H7 (cell line): ENCODE results near the gene CALHM2. TPM values are rescaled to one million over a fixed set of nuclear protein-coding genes. Genes with fewer than 3 reads are reported as not detected.
"Not testable (repeated sequence)": the region's sequence is repeated elsewhere in the genome, so short reads cannot be mapped to it uniquely, and the experiment has no call there.

Experiments
- DNase-seq: peaks from one replicate; pipeline ENCODE4 v3.0.0; 2012
- H3K27me3 ChIP-seq: 2 replicates; pipeline ENCODE4 v1.6.0; 2011; ENCODE audit warnings: mild to moderate bottlenecking, low read length; ENCODE audit not compliant: control insufficient read depth, insufficient read depth
- H3K36me3 ChIP-seq: replicated peaks from 2 replicates; pipeline ENCODE4 v1.5.1; 2011; ENCODE audit warnings: low read length; ENCODE audit not compliant: control insufficient read depth, insufficient read depth
- H3K4me3 ChIP-seq: 2 replicates; pipeline ENCODE4 v1.5.1; 2011; ENCODE audit warnings: low read depth, mild to moderate bottlenecking, control low read depth, low read length, moderate library complexity; ENCODE audit not compliant: insufficient read depth
- total RNA-seq: library from RNA; depleted of rRNA; stranded (reverse); fragments of >200 nt; shearing (Covaris generic); gene quantifications from 2 replicates; pipeline ENCODE4 v1.2.3, GENCODE V29; 2014

The CALHM2 gene
- total RNA-seq, 1 experiment from 2014 or later, result 3.4 TPM

DNA sequence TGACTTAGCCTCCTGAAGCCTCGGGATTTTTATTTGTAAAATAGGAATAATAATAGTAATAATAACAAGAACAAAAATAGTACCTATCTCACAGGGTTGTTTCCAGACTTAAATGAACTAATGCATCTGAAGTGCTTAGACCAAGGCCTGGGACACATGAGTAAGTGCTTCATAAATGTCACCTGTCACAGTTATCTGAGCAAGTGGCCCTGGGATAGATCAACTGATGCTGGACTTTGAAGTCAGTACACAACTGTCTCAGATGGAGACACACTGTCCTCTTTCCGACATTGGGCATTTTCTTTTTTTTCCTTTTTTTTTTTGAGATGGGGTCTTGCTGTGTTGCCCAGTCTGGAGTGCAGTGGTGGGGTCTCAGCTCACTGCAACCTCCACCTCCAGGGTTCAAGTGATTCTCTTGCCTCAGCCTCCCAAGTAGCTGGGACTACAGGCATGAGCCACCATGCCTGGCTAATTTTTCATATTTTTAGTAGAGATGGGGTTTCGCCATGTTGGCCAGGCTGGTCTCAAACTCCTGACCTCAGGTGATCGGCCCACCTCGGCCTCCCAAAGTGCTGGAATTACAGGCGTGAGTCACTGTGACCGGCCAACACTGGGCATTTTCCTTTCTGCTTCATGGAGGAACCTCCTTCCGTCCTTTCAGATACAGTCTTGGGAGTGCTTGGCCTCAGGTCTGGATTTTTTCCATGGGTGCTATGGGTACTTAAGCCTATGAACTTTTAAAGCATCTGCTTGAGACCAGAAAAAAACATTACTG is 34.7 kb upstream of the CALHM2 start:
- not testable (repeated sequence) for H3K36me3 ChIP-seq, H3K4me3 ChIP-seq, H3K27me3 ChIP-seq, DNase-seq

GRCh38 chr10:103481974-103482531 is 29.9 kb upstream of the CALHM2 start:
- DNase-seq, result peak; percentile 80

DNA sequence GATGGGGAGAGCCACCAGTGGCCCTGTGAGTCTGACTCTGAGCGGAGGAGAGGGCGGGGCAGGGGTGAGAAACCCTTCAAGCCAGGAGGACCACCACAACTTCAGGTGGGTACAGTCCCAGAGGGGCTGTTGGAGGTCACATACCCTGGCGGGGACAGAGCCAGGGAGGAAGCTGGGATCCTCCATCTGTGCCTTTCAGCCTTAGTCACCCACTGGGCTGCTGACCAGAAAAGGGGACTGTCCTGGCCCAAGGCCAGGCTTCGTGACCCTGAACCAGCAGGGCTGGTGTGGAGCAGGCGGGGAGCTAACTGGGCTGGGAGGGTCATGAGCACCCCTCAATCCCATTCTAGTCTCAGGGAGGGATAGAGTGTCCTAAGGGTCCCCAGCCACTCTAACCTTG is 28.4 kb upstream of the CALHM2 start:
- H3K36me3 ChIP-seq, result no peaks in the 10 kb centered on the region
- H3K4me3 ChIP-seq, result no peak overlapping the region
- H3K27me3 ChIP-seq, result no peaks in the 10 kb centered on the region
- DNase-seq, result no peak

More at GRCh38 chr10:103481974-103482531, 29.9 kb upstream of the CALHM2 start:
- Histone ChIP-seq H3K27me3 (no peaks in the 10 kb centered on the region), H3K4me3 (no peak overlapping the region), H3K36me3 (no peaks in the 10 kb centered on the region)

DNA sequence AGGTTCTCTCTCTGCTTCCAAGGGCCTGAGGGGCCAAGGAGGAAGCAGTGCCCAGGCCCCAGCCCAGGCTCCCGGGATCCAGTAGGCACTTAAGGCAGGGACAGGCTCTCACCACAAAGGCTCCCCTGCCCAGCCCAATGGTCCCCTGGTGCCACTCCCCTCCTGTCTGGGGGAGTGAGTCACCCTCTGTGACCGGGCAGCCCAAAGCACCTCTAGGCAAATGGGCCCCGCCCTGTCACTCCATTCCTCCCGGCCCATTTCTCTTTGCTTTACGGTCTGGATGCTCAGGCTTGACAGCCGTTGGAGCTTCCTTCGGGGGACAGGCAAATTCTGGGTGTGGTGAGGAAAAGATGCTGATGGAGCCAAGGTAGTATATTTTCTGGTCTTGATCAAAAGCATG is 27.0 kb upstream of the CALHM2 start, which contains the start of gene CALHM3:
CALHM3 (minus strand) TSS at position 106 of the 400 bp plus-strand sequence. CDS start 208 bp downstream, outside the sequence.
- H3K36me3 ChIP-seq, result no peaks in the 10 kb centered on the region
- DNase-seq, result peak; percentile 47
- no peaks in the 10 kb centered on the region for H3K27me3 ChIP-seq
- H3K4me3 ChIP-seq, result no peak within 1 kb of the TSS

- Histone ChIP-seq H3K36me3 (no peaks in the 10 kb centered on the region), H3K27me3 (no peaks in the 10 kb centered on the region)
- DNase-seq, result no peak
Observed at GRCh38 chr10:103478671-103479070, 26.5 kb upstream of the CALHM2 start.

DNA sequence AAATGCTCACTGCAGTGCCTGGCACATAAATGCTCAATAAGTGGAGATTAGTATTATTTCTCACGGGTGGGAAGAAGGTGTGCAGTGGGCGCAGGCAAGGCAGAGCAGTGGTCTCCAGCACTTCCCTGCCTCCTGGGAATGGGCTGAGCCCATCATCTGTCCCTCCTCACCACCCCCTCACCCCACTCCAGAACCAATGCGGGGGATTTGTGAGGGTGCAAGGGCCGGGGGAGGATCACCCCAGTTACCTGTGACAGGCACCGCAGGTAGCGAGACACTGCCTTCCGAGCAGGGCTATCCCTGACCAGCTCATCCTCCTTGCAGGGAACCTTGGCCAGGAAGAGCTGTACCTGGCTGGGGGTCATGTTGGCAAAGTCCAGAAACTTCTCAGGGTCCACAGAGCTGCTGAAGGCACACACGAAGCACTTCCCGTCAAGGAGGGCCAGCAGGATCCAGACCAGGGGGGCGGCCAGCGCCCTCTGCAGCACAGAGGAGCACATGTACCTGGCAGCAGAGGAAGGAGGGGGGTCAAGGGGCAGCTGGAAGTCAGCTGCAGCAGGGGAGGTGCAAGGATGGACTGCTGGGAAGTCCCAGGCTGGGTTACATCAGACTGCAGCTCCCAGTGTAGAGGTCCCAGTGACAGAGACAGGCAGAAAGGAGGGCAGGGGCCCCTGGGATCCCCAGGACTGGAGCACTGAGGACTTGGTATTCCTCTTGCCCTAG is 24.0 kb upstream of the CALHM2 start:
- Histone ChIP-seq H3K36me3 (no peaks in the 10 kb centered on the region), H3K4me3 (no peak overlapping the region), H3K27me3 (no peaks in the 10 kb centered on the region)
- peak; percentile 93 for DNase-seq

More at GRCh38 chr10:103478671-103479070, 26.5 kb upstream of the CALHM2 start:
- no peak overlapping the region for H3K4me3 ChIP-seq

DNA sequence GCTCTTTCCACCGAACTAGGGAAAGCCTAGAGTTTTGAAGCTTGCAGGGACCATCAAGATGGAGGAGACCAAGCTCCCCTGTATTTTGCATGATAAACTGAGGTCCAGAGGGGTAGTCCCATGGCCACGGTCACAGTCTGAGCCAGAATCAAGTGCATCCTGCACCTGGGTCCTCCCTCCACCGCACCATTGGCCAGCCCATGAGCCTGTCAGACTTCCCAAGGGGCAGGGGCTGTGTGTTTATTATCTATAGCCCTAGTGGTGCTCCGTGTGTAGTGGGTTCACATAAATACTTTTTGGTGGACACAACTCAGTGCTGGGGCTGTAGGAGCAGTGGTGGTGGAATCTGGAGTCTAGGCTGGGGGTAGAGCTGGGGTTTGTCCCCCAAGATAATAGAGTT is 23.3 kb upstream of the CALHM2 start:
- Histone ChIP-seq H3K4me3 (no peak overlapping the region), H3K27me3 (no peaks in the 10 kb centered on the region)

DNA sequence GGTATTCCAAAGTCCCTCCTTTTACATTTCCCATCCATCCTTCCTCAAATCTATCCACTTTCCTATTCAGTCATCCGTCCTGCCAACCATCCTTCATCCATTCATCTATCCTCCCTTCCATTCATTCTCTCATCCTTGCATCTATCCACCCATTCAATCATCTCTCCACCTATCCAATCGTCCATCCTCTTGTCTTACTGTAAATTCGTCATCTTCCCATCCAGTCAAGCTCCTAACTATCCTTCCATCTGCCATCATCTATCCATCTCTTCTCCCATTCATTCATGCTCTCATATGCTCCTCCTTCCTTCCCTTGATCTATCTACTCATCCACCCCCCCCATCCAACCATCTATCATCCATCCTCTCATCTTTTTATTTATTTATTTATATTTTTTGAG is 21.9 kb upstream of the CALHM2 start:
- Histone ChIP-seq H3K36me3 (no peaks in the 10 kb centered on the region), H3K4me3 (no peak overlapping the region), H3K27me3 (no peaks in the 10 kb centered on the region)
- no peak for DNase-seq

More for the DNA sequence above, 23.3 kb upstream of the CALHM2 start:
- no peaks in the 10 kb centered on the region for H3K36me3 ChIP-seq
- DNase-seq, result peak; percentile 60

- peak; percentile 55 for DNase-seq
- Histone ChIP-seq H3K4me3 (no peak overlapping the region), H3K36me3 (no peaks in the 10 kb centered on the region), H3K27me3 (no peaks in the 10 kb centered on the region)
Observed at GRCh38 chr10:103473261-103473671, 21.1 kb upstream of the CALHM2 start.

- peak; percentile 47 for DNase-seq
Observed at GRCh38 chr10:103472005-103472404, 19.8 kb upstream of the CALHM2 start.

GRCh38 chr10:103470761-103471653 is 18.8 kb upstream of the CALHM2 start:
- no peaks in the 10 kb centered on the region for H3K27me3 ChIP-seq

More at GRCh38 chr10:103472005-103472404, 19.8 kb upstream of the CALHM2 start:
- H3K27me3 ChIP-seq, result no peaks in the 10 kb centered on the region
- H3K4me3 ChIP-seq, result no peak overlapping the region
- H3K36me3 ChIP-seq, result no peaks in the 10 kb centered on the region

DNA sequence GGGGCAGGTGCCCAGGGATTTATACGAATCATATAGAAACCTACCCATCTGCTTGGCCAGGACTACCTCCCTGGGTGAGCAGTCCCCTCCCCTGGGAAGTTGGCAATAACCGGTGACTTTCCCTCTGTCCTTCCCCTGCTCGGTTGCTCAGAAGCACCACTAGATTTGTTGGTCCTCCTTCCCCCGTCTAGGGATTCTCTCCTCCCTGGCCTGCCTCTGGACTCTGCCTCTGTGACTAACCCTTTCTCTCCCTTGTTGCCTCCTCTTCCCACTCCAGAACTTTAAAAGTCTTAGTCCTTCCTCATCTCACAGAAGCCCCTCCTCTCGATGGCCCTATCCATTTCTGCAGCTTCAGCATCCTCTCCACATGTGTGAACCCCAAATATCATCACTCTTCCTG is 17.0 kb upstream of the CALHM2 start:
- no peaks in the 10 kb centered on the region for H3K27me3 ChIP-seq
- H3K36me3 ChIP-seq, result no peaks in the 10 kb centered on the region
- no peak overlapping the region for H3K4me3 ChIP-seq
- no peak for DNase-seq

More at GRCh38 chr10:103470761-103471653, 18.8 kb upstream of the CALHM2 start:
- DNase-seq, result peak; percentile 64
- no peak overlapping the region for H3K4me3 ChIP-seq
- H3K36me3 ChIP-seq, result no peaks in the 10 kb centered on the region

GRCh38 chr10:103467406-103467805 is 15.2 kb upstream of the CALHM2 start:
- Histone ChIP-seq H3K4me3 (no peak overlapping the region), H3K36me3 (no peaks in the 10 kb centered on the region), H3K27me3 (no peaks in the 10 kb centered on the region)
- no peak for DNase-seq

GRCh38 chr10:103466734-103467133 is 14.6 kb upstream of the CALHM2 start:
- no peaks in the 10 kb centered on the region for H3K27me3 ChIP-seq
- H3K36me3 ChIP-seq, result no peaks in the 10 kb centered on the region
- no peak for DNase-seq
- no peak overlapping the region for H3K4me3 ChIP-seq
